ENCODE results near the gene F8A2. TPM values are rescaled to one million over a fixed set of nuclear protein-coding genes. Genes with fewer than 3 reads are reported as not detected.
A peak's percentile ranks its signal among the peaks of the same experiment; 100 is the strongest.

The F8A2 gene
- total and polyA plus RNA-seq, 9 of the 15 experiments (the other 6 are each of a cell fraction or from before 2014, with no cell fraction given) = not detected

DNA sequence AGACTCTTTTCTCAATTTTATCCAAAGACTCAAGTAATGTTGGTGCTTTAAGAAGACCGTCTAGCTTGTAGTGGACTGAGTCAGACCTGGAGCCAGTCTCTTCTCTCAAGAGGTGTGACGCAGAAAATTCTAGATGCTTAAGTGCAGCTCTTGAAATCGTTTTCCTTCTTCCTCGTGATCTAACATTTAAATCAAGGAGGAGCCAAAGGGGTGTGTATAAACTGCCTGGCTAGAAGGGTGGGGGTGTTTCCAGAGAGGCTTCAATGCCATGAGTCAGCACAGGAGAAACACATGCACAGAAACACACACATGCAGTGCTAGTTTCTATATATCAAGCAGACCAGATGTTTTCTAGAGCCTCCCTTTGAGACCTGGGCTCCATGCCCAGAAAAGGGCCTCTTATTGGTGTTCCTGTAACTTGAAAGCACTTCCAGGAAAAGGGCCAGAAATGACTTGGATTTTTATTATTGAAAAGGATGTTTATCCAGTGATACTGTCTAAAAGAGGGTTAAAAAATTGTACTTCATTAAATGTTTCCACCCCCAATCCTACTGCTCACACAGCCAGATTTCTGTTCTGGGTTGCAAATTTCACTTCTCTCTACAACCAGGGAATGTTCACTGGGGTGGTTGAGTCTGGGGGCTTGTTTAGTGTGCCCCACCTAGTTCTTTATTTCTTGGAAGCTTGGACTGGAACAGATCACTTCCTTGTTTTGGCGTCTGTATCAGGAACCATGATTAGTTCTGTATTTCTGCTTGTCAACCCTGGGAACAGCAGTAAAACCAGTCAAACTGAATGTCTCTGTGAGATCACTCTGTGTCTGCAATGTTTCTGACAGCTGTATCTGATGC is 47.2 kb upstream of the F8A2 start, which contains the start of gene CLIC2 (continued):
- TF ChIP-seq SFPQ (IDR thresholded peaks at IDR 0.05; ENCODE audit: low read depth, low read length) (no peak), ZNF121 (CRISPR knock-in tag; conservative IDR thresholded peaks at IDR 0.05) (no peak), TAF15 (IDR thresholded peaks at IDR 0.05; ENCODE audit: low read depth, low read length) (no peak), ELF2 (CRISPR knock-in tag; IDR thresholded peaks at IDR 0.05) (no peak), ZNF197 (CRISPR knock-in tag; IDR thresholded peaks at IDR 0.05; ENCODE audit: low read depth) (no peak), RB1 (IDR thresholded peaks at IDR 0.05; ENCODE audit: low read depth) (no peak), GABPA (tag; conservative IDR thresholded peaks at IDR 0.05; ENCODE audit: low read depth) (no peak), BHLHE40 (IDR thresholded peaks at IDR 0.05; ENCODE audit: low read length) (peak; percentile 66; the same call in 1 of the 2 replicates), ZNF592 (IDR thresholded peaks at IDR 0.05) (no peak; the same call in 1 of the 2 replicates), ZNF12 (CRISPR knock-in tag; IDR thresholded peaks at IDR 0.05) (no peak), CHD4 (IDR thresholded peaks at IDR 0.05; ENCODE audit: insufficient read depth, insufficient replicate concordance, low read depth, low read length, poor library complexity, severe bottlenecking) (no peak), ZNF274 (IDR thresholded peaks at IDR 0.05; ENCODE audit: borderline replicate concordance, low read depth, low read length) (no peak)
- TF ChIP-seq, protein P1, sequence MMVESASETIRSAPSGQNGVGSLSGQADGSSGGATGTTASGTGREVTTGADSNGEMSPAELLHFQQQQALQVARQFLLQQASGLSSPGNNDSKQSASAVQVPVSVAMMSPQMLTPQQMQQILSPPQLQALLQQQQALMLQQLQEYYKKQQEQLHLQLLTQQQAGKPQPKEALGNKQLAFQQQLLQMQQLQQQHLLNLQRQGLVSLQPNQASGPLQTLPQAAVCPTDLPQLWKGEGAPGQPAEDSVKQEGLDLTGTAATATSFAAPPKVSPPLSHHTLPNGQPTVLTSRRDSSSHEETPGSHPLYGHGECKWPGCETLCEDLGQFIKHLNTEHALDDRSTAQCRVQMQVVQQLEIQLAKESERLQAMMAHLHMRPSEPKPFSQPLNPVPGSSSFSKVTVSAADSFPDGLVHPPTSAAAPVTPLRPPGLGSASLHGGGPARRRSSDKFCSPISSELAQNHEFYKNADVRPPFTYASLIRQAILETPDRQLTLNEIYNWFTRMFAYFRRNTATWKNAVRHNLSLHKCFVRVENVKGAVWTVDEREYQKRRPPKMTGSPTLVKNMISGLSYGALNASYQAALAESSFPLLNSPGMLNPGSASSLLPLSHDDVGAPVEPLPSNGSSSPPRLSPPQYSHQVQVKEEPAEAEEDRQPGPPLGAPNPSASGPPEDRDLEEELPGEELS (CRISPR knock-in tag; IDR thresholded peaks at IDR 0.05; ENCODE audit: borderline replicate concordance) = no peak
